KMS-11 (cell line): Measurements from ENCODE around the gene SLC4A2.

Source experiments
- H2AFZ ChIP-seq: fragments of 200-600 bp; sonication (generic); 2 replicates; pipeline ENCODE4 v1.6.1; 2016; ENCODE audit warnings: antibody characterized with exemption, mixed run types, low read depth
- H3K27ac ChIP-seq: fragments of 200-600 bp; sonication (generic); 2 replicates; pipeline ENCODE4 v1.6.1; 2016; ENCODE audit warnings: mild to moderate bottlenecking, mixed run types
- H3K27me3 ChIP-seq: fragments of 200-600 bp; sonication (generic); 2 replicates; pipeline ENCODE4 v1.6.1; 2017; ENCODE audit warnings: mild to moderate bottlenecking, low read depth, mixed run types, moderate library complexity; ENCODE audit not compliant: insufficient read depth
- H3K36me3 ChIP-seq: fragments of 200-600 bp; sonication (generic); 2 replicates; pipeline ENCODE4 v1.6.1; 2017; ENCODE audit warnings: mild to moderate bottlenecking, mixed run types; ENCODE audit not compliant: insufficient read depth
- H3K4me1 ChIP-seq: fragments of 200-600 bp; sonication (generic); 2 replicates; pipeline ENCODE4 v1.6.1; 2016; ENCODE audit warnings: mild to moderate bottlenecking, low read depth, mixed run types; ENCODE audit not compliant: poor library complexity, severe bottlenecking
- H3K4me2 ChIP-seq: fragments of 200-600 bp; sonication (generic); 2 replicates; pipeline ENCODE4 v1.7.0; 2016; ENCODE audit warnings: mild to moderate bottlenecking, mixed run types
- H3K4me3 ChIP-seq: fragments of 200-600 bp; sonication (generic); IDR thresholded peaks from 2 replicates; pipeline ENCODE4 v1.6.1; 2017; ENCODE audit warnings: low read depth, low read length, mixed read lengths; ENCODE audit not compliant: insufficient read depth
- H3K79me2 ChIP-seq: fragments of 200-600 bp; sonication (generic); 2 replicates; pipeline ENCODE4 v1.6.1; 2016; ENCODE audit warnings: low read depth, mixed run types; ENCODE audit not compliant: insufficient read depth
- H3K9ac ChIP-seq: fragments of 200-600 bp; sonication (generic); 2 replicates; pipeline ENCODE4 v1.6.1; 2016; ENCODE audit warnings: mild to moderate bottlenecking, mixed run types
- H4K20me1 ChIP-seq: fragments of 200-600 bp; sonication (generic); 2 replicates; pipeline ENCODE4 v1.6.1; 2016; ENCODE audit warnings: mild to moderate bottlenecking, mixed run types; ENCODE audit not compliant: insufficient read depth
- CTCF ChIP-seq: fragments of 200-600 bp; sonication (generic); conservative IDR thresholded peaks from 2 replicates; pipeline ENCODE4 v1.6.1; 2017; ENCODE audit warnings: low read depth, mild to moderate bottlenecking, antibody characterized with exemption, low read length, moderate library complexity, mixed read lengths

The SLC4A2 gene

GRCh38 chr7:151086802-151087244 lies 27.4 kb downstream of the SLC4A2 start:
- Histone ChIP-seq H3K27ac (peak overlapping the region; percentile 65), H3K4me3 (peak overlapping the region; percentile 22), H3K4me2 (peak overlapping the region; percentile 99), H4K20me1 (peaks cover 3% of the 10 kb centered on the region; the same call in 1 of the 2 replicates), H2AFZ (peak overlapping the region; percentile 75), H3K27me3 (no peaks in the 10 kb centered on the region), H3K36me3 (no peaks in the 10 kb centered on the region; the same call in 1 of the 2 replicates), H3K4me1 (peaks cover 37% of the 10 kb centered on the region), H3K9ac (peak overlapping the region; percentile 89), H3K79me2 (peaks cover 60% of the 10 kb centered on the region)
- no peak for TF ChIP-seq CTCF

- Histone ChIP-seq H3K4me2 (peak overlapping the region; percentile 99), H3K9ac (peak overlapping the region; percentile 89), H3K27me3 (no peaks in the 10 kb centered on the region), H3K79me2 (peaks cover 62% of the 10 kb centered on the region), H4K20me1 (peaks cover 3% of the 10 kb centered on the region; the same call in 1 of the 2 replicates), H3K4me1 (peaks cover 32% of the 10 kb centered on the region), H3K4me3 (peak overlapping the region; percentile 39), H3K27ac (peak overlapping the region; percentile 65), H3K36me3 (no peaks in the 10 kb centered on the region; the same call in 1 of the 2 replicates), H2AFZ (peak overlapping the region; percentile 75)
- TF ChIP-seq CTCF: no peak; the same call in none of the 2 replicates
These were observed 28.0 kb downstream of the SLC4A2 start for GRCh38 chr7:151087245-151088018.

- Histone ChIP-seq H3K79me2 (peaks cover 64% of the 10 kb centered on the region), H3K4me2 (peak overlapping the region; percentile 99), H3K27me3 (no peaks in the 10 kb centered on the region), H3K4me1 (peaks cover 32% of the 10 kb centered on the region), H3K27ac (peak overlapping the region; percentile 65), H3K9ac (peak overlapping the region; percentile 89), H4K20me1 (peaks cover 6% of the 10 kb centered on the region; the same call in 1 of the 2 replicates), H3K4me3 (peak overlapping the region; percentile 39), H2AFZ (peak overlapping the region; percentile 75), H3K36me3 (no peaks in the 10 kb centered on the region; the same call in 1 of the 2 replicates)
- no peak for TF ChIP-seq CTCF
These were observed 28.8 kb downstream of the SLC4A2 start for GRCh38 chr7:151088019-151088855.

GRCh38 chr7:151088856-151089699 lies 29.7 kb downstream of the SLC4A2 start:
- no peak for TF ChIP-seq CTCF
- H3K4me1 ChIP-seq: peaks cover 27% of the 10 kb centered on the region
- peaks cover 14% of the 10 kb centered on the region for H4K20me1 ChIP-seq
- peaks cover 73% of the 10 kb centered on the region for H3K79me2 ChIP-seq
- H3K4me3 ChIP-seq: no peak overlapping the region
- H2AFZ ChIP-seq: no peak overlapping the region
- no peak overlapping the region for H3K27ac ChIP-seq
- no peaks in the 10 kb centered on the region for H3K27me3 ChIP-seq
- H3K9ac ChIP-seq: no peak overlapping the region
- H3K36me3 ChIP-seq: no peaks in the 10 kb centered on the region; the same call in 1 of the 2 replicates
- peak overlapping the region; percentile 99; the same call in 1 of the 2 replicates for H3K4me2 ChIP-seq
